Transverse colon (tissue), 4 donors: ENCODE data around the gene PTPRR. TPM values are rescaled to one million over a fixed set of nuclear protein-coding genes. Genes with fewer than 3 reads are reported as not detected.

ENCODE experiments used
- DNase-seq: peaks from one replicate; pipeline ENCODE4 v3.0.0-alpha.2; 2019
- H3K27ac ChIP-seq, 4 donors: fragments of 200-600 bp; sonication (generic); 2 replicates each; pipeline ENCODE4 v1.5.1; 2016 to 2018; ENCODE audit warnings: inconsistent platforms in 4 of 4
- H3K27me3 ChIP-seq: fragments of 200-600 bp; sonication (generic); 2 replicates; pipeline ENCODE4 v1.5.1; 2017; ENCODE audit warnings: inconsistent platforms
- H3K36me3 ChIP-seq, 4 donors: fragments of 200-600 bp; sonication (generic); 2 replicates each; pipeline ENCODE4 v1.5.1; 2017 to 2019; ENCODE audit warnings: inconsistent platforms in 4 of 4
- H3K4me1 ChIP-seq, 4 donors: fragments of 200-600 bp; sonication (generic); 2 replicates each; pipeline ENCODE4 v1.5.1; 2017 to 2020; ENCODE audit warnings: inconsistent platforms in 4 of 4
- H3K4me3 ChIP-seq, 4 donors: fragments of 200-600 bp; sonication (generic); 1 replicate in 1 of 4; 2 replicates in 3 of 4; pipeline versions ENCODE4 v1.5.1 to v1.6.1; 2017 to 2019; ENCODE audit warnings: inconsistent platforms in 4 of 4
- H3K9me3 ChIP-seq, 2 donors: fragments of 200-600 bp; sonication (generic); 2 replicates each; pipeline ENCODE4 v1.5.1; 2017 to 2019; ENCODE audit warnings: inconsistent platforms in 2 of 2
- CTCF ChIP-seq, 5 experiments: fragments of 200-600 bp in 3 of 5; fragments of 450-650 bp in 2 of 5; sonication (generic) in 3 of 5; IDR thresholded peaks; 1 replicate in 2 of 5; 2 replicates in 3 of 5; pipeline ENCODE4 v1.5.1; 2016 to 2017; ENCODE audit warnings: antibody characterized with exemption in 5 of 5, inconsistent platforms in 3 of 5, mild to moderate bottlenecking in 2 of 5, moderate library complexity in 1 of 5
- EP300 ChIP-seq: sonication (generic); formaldehyde crosslinking; IDR thresholded peaks from one replicate; pipeline ENCODE4 v1.6.1; 2017; ENCODE audit warnings: antibody characterized with exemption, low read depth
- POLR2A ChIP-seq: fragments of 450-650 bp; IDR thresholded peaks from one replicate; pipeline ENCODE4 v1.6.1; 2016; ENCODE audit warnings: antibody characterized with exemption, mild to moderate bottlenecking, moderate library complexity
- POLR2AphosphoS5 ChIP-seq, 3 donors: sonication (generic); formaldehyde crosslinking; IDR thresholded peaks; one replicate each; pipeline ENCODE4 v1.6.1; 2016; ENCODE audit warnings: antibody characterized with exemption in 3 of 3
- WGBS, 2 donors: methylation state at CpG; one replicate each; pipeline ENCODE4 v1.1.5; 2018; ENCODE audit warnings: low coverage in 1 of 2; 5-methylcytosine and 5-hydroxymethylcytosine counted together
- in situ Hi-C, 4 donors: fragments of 200-750 bp; cut with MboI; loops; one replicate each; pipeline versions ENCODE4 v1.15.0 to v1.15.1; 2017; ENCODE audit warnings: low sequenced_read_pairs in 3 of 4, low pct_ligation_motif_present in 1 of 4, low pct_unique_long_range_greater_than_20kb in 1 of 4
- intact Hi-C: fragments of 100-400 bp; cut with DNase I; formaldehyde crosslinking; loops from one replicate; pipeline ENCODE4 v1.15.1; 2023; ENCODE audit warnings: low total_unique reads
- total RNA-seq, 4 donors: library from RNA; depleted of rRNA; stranded (reverse); fragments of >200 nt; gene quantifications; one replicate each; pipeline ENCODE4 v1.1.0, GENCODE V29; 2016

Gene PTPRR
- total RNA-seq, 4 donors from 2014 or later, result 13.2 to 50.9 (median 31.4) TPM; not detected in 1

DNA sequence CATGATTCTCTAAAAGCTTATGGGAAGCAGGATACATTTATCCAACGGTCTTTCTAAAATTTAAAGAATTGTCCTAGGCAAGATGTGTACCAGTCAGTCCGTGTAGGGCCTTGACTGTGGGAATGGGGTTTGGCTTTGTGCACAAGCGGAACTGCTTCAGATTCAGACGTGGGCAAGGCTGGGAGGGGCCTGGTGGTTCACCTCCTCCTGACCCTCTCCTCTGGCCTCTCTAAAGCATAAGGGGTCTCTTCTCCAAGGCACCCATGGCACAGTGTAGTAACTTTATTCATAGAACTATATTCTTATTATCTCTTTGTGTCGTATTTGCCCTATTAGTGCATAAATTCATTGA, 162.1 kb downstream of the PTPRR start:
- no peak for DNase-seq
- WGBS, 2 donors, result 82 to 100% methylated on average over 1 to 5 of the region's 5 CpGs
- Histone ChIP-seq H3K27ac (no peak overlapping the region), H3K4me1 (peaks cover 0 to 23% (median 6%) of the 10 kb centered on the region in 4 donors), H3K27me3 (no peaks in the 10 kb centered on the region), H3K9me3 (no peaks in the 10 kb centered on the region), H3K4me3 (no peak overlapping the region), H3K36me3 (no peaks in the 10 kb centered on the region)
- intact Hi-C loops, result no loop called here
- in situ Hi-C loops, result no loop called here
- no peak for TF ChIP-seq EP300
- TF ChIP-seq POLR2A, result no peak
- no peak for TF ChIP-seq POLR2AphosphoS5 (IDR thresholded peaks at IDR 0.05)
- no peak for TF ChIP-seq CTCF (IDR thresholded peaks at IDR 0.05)

DNA sequence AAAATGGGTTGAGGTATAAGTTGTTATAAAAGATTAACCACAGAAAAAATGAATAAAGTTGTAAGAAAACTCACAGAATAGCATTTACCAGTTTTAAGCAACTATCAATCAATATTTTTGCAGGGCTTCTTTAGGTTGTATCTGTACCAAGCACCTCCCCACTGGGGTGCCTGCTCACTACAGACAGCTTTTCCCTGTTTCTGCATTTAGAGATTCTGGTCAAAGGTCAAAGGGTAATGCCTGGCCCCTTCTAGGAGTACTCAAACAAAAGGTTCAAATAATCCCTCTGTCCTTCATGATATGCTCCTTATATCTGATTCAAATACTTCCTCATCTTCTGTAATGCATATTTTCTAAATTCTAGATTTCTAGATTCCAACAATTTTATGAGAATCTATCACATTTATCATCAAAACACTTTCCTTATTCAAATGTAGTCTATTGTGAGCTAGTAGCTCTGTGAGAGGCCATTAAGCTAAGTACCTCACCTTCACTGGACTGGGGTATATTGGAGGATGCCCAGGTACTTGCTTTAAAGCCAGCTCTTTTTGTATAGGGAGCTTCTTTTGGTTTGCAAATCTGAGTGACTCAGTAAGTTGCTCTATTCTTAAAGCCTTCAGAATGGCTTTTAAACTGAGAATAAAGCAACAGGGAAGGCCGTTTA, 162.6 kb downstream of the PTPRR start:
- in situ Hi-C loops (no loop called here), intact Hi-C loops (no loop called here)
- Histone ChIP-seq H3K27me3 (no peaks in the 10 kb centered on the region), H3K36me3 (no peaks in the 10 kb centered on the region), H3K27ac (no peak overlapping the region), H3K4me1 (peaks cover 0 to 23% (median 6%) of the 10 kb centered on the region in 4 donors), H3K9me3 (no peaks in the 10 kb centered on the region), H3K4me3 (no peak overlapping the region)
- 55% methylated on average over 1 of the region's 1 CpG; no CpG with 5 or more reads in 1 of the 2 donors for WGBS, 2 donors
- DNase-seq, result no peak
- no peak for TF ChIP-seq EP300
- TF ChIP-seq CTCF (IDR thresholded peaks at IDR 0.05), result no peak
- no peak for TF ChIP-seq POLR2AphosphoS5 (IDR thresholded peaks at IDR 0.05)
- no peak for TF ChIP-seq POLR2A

DNA sequence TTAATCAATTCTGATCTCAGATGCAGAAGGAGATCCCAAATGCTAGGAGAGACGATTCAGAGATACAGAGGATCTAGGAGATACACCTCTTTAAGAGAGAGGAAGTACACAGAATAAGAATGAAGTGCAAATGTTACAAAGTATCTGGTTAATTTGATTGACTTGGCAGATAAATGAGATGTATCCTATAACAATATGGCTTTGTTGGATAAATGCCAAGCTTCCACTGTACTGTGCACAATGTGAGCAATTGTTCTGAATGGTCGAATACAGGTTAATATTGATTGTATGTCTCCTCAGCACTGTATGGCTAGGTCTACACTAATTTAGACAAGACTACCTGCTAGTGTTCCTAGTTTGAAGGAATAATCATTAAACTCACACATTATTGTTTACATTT, 163.7 kb downstream of the PTPRR start:
- H3K27me3 ChIP-seq, result no peaks in the 10 kb centered on the region
- no peak for TF ChIP-seq POLR2A
- no peak for TF ChIP-seq CTCF (IDR thresholded peaks at IDR 0.05)
- TF ChIP-seq EP300, result no peak
- TF ChIP-seq POLR2AphosphoS5 (IDR thresholded peaks at IDR 0.05), result no peak
- in situ Hi-C loops (no loop called here), intact Hi-C loops (no loop called here)
- DNase-seq, result no peak
- H3K36me3 ChIP-seq, result no peaks in the 10 kb centered on the region
- peaks cover 0 to 23% (median 6%) of the 10 kb centered on the region in 4 donors for H3K4me1 ChIP-seq
- H3K9me3 ChIP-seq, result no peaks in the 10 kb centered on the region
- H3K27ac ChIP-seq, result no peak overlapping the region
- no peak overlapping the region for H3K4me3 ChIP-seq
- WGBS, 2 donors, result 28 to 36% methylated on average over 2 of the region's 2 CpGs

DNA sequence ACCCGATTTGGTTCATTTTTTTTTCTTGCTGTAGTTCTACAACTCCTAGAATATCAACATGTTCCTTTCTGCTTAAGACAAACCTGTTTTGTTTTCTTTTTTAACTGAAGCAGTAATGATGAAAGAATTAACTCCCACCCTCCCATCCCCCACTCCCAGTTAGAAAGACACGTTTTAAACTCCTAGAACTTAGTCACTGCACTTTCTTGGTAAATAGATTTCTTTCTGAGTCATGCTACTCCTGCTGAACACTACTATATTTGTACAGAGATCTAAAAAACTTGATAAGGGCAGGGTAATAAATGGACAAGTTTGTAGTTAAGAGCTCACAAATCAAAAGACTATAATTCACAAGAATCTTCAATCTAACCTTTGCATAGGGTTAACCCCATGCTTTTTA, 164.4 kb downstream of the PTPRR start:
- TF ChIP-seq EP300 (no peak), CTCF (IDR thresholded peaks at IDR 0.05) (no peak), POLR2AphosphoS5 (IDR thresholded peaks at IDR 0.05) (no peak), POLR2A (no peak)
- no peaks in the 10 kb centered on the region for H3K9me3 ChIP-seq
- peaks cover 0 to 23% (median 6%) of the 10 kb centered on the region in 4 donors for H3K4me1 ChIP-seq
- in situ Hi-C loops (no loop called here), intact Hi-C loops (no loop called here)
- H3K27ac ChIP-seq, result no peak overlapping the region
- WGBS, 2 donors, result 16 to 28% methylated on average over 2 of the region's 2 CpGs
- H3K4me3 ChIP-seq, result no peak overlapping the region
- no peaks in the 10 kb centered on the region for H3K36me3 ChIP-seq
- H3K27me3 ChIP-seq, result no peaks in the 10 kb centered on the region
- DNase-seq, result no peak
